ENCODE measurements around the gene ANXA5. TPM values are rescaled to one million over a fixed set of nuclear protein-coding genes. Genes with fewer than 3 reads are reported as not detected.
A peak's percentile ranks its signal among the peaks of the same experiment; 100 is the strongest.

The ANXA5 gene
- total RNA-seq (100 to 1,000 TPM in 1 of 4 donors, 10 to 100 TPM in 3; 59.1 to 149 (median 84.5) TPM), polyA plus RNA-seq (100 to 1,000 TPM; 116 to 264 (median 194) TPM)
- long read RNA-seq, donor 1, transcript ANXA5-201 (13 exons, 1,762 nt) = major isoform, 88 of 97 reads
- long read RNA-seq, donor 1, partial matches to known transcripts = 6 of 97 reads
- long read RNA-seq, donor 1, other reads (novel, unspliced or antisense) = 2 of 97 reads
- long read RNA-seq, donor 2, transcript ANXA5-201 (13 exons, 1,762 nt) = major isoform, 96 of 112 reads
- long read RNA-seq, donor 2, partial matches to known transcripts = 2 of 112 reads
- long read RNA-seq, donor 2, other reads (novel, unspliced or antisense) = 14 of 112 reads

DNA sequence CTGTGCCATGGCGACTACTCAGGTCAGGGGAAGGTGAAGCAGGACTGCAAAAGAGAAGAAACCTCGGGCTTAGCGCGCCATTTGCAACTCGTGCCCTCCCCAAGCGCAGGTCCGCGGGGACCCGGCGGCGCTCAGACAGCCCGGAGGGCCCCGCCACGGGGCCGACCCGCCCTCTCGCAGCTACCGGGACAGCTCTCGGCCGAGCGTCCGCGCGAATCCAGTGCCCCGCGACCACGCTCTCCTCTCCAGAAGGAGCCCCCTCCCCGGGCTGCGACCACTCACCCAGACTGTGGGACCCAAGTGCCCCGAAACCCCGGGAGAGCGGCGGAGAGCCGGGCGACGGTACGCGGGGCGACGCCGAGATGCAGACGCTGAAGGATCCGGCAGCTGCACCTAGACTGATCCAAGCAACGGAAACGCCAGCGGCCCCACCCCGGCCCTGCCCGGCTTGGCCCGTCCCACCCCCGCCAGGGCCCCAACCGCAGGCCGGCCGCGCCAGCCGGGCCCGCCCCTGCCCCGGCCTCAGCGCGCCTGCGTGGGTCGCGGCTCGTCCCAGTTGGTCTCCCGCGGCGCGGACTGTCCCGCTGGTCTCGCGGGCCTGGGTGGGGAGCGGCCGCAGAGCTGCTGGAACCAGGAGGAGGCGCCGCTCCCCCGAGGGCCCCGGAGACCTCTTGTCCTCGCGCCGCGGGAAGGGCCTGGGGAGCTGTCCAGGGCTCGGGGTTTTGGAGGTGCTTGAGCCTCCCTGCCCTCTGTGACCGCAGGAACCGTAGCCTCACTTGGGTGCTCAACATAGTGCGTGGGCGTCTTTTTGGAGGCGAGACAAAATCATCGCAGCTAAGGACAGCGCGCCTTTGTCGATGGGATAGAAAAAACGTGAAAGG is at the start of gene ANXA5:
ANXA5 (minus strand) TSS at position 400 of the 881 bp plus-strand sequence; CDS start at position 9, 391 bp downstream.
- TF ChIP-seq, protein P1, sequence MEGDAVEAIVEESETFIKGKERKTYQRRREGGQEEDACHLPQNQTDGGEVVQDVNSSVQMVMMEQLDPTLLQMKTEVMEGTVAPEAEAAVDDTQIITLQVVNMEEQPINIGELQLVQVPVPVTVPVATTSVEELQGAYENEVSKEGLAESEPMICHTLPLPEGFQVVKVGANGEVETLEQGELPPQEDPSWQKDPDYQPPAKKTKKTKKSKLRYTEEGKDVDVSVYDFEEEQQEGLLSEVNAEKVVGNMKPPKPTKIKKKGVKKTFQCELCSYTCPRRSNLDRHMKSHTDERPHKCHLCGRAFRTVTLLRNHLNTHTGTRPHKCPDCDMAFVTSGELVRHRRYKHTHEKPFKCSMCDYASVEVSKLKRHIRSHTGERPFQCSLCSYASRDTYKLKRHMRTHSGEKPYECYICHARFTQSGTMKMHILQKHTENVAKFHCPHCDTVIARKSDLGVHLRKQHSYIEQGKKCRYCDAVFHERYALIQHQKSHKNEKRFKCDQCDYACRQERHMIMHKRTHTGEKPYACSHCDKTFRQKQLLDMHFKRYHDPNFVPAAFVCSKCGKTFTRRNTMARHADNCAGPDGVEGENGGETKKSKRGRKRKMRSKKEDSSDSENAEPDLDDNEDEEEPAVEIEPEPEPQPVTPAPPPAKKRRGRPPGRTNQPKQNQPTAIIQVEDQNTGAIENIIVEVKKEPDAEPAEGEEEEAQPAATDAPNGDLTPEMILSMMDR (IDR thresholded peaks at IDR 0.05) = peak; percentile 39
- peak within 1 kb of the TSS; percentile 96 for H3K4me3 ChIP-seq
- H3K9me3 ChIP-seq = no peaks in the 10 kb centered on the region
- peaks cover 35% of the 10 kb centered on the region for H3K4me1 ChIP-seq
- intact Hi-C loops (cut with DNase I) = loop anchor here in 1 of 2 donors (2.0 to 5.0 kb wide), 2 partner anchors 30 to 105 kb away; partner anchors contain the start of gene EXOSC9
- H3K27ac ChIP-seq = peak within 1 kb of the TSS; percentile 97
- DNase-seq (peak; percentile 92 to 96), ATAC-seq (peak; percentile 95 to 98 (median 97))
- 0 to 1% (median 1%) methylated on average over 65 to 91 of the region's 91 CpGs for WGBS, 3 donors
- no peaks in the 10 kb centered on the region for H3K27me3 ChIP-seq (ENCODE audit: insufficient read depth in 3 of 3, low read length in 2 of 3)
- no peaks in the 10 kb centered on the region for H3K36me3 ChIP-seq (ENCODE audit: insufficient read depth in 1 of 2, low read depth in 1 of 2)

DNA sequence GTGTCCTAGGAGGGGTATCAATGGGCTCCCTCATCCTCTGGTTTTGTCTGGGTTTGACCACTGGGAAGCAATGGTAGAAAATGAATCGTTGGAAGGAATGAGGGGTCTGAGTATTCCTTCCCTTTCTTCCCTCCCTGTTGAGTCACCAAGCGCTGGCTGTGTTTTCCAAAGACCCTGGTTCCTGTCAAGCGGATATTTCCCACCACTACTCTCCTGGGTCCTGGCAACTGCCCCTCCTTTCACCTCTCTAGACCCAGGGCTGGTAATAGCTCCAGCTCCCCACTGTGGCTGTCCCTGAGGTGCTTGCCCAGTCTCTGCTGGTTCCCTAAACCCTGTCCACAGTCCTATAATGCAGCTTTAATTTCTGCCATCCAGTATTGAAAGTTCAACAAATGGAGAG is 46.0 kb upstream of the ANXA5 start:
- intact Hi-C loops (cut with DNase I) = no loop called here
- WGBS, 3 donors = 50 to 80% (median 61%) methylated on average over 3 of the region's 3 CpGs
- ATAC-seq (no peak), DNase-seq (no peak)
- Histone ChIP-seq H3K27ac (no peak overlapping the region), H3K4me1 (no peaks in the 10 kb centered on the region), H3K9me3 (no peaks in the 10 kb centered on the region), H3K36me3 (ENCODE audit: insufficient read depth in 1 of 2, low read depth in 1 of 2) (no peaks in the 10 kb centered on the region), H3K4me3 (no peak overlapping the region), H3K27me3 (ENCODE audit: insufficient read depth in 3 of 3, low read length in 2 of 3) (peaks cover 0 to 3% (median 0%) of the 10 kb centered on the region in 3 donors)
- TF ChIP-seq, protein P1 (IDR thresholded peaks at IDR 0.05) = no peak

DNA sequence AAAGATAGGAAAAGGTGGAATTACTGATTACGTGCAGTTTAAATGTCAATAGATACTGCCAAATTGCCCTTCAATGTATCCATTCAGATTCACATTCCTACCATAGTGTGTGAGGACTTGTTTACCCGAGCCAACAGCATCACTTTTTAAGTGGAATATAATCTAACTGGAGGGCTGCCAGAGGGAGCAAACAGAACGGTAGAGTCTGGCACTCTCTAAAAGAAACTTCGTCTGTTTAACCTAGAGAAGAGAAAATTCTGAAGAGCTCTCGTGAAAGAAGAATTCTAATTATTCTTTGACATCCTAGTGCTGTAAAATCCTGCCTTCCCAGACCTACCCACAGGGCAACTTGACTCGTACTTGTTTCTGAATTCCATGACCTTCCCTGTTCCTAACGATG is 45.0 kb upstream of the ANXA5 start:
- Histone ChIP-seq H3K4me3 (no peak overlapping the region), H3K27ac (no peak overlapping the region), H3K4me1 (no peaks in the 10 kb centered on the region), H3K9me3 (no peaks in the 10 kb centered on the region), H3K36me3 (ENCODE audit: insufficient read depth in 1 of 2, low read depth in 1 of 2) (no peaks in the 10 kb centered on the region), H3K27me3 (ENCODE audit: insufficient read depth in 3 of 3, low read length in 2 of 3) (peaks cover 0 to 3% (median 0%) of the 10 kb centered on the region in 3 donors)
- no peak for DNase-seq
- TF ChIP-seq, protein P1 (IDR thresholded peaks at IDR 0.05) = no peak
- no peak for ATAC-seq
- 23 to 36% (median 26%) methylated on average over 7 of the region's 7 CpGs for WGBS, 3 donors
- intact Hi-C loops (cut with DNase I) = no loop called here

DNA sequence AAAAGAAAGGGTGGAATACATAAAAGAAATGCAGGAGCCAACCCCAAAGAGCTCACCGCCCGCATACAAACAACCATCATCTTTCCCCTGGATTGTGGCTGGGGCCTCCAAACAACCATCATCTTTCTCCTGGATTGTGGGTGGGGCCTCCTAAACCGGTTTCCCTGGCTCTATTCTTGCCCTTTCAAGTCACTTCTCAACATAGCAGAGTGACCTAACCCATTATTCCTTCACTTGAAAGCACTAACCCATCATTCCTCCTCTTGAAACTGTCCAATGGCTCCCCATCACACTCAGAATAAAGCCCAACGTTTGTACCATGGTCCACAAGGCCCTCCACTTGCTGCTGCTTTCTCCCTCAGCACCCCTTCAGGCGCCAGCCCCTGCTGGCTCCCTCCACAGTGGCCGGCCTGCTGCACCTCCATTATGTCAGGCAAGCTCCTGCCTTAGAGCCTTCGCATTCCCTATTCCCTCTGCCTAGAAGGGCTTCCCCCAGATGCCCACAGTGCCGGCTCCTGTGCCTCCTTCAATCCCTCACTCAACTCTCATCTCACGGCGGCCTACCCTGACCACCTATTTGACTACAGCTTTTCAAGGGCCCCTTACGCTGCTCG is 44.1 kb upstream of the ANXA5 start:
- Histone ChIP-seq H3K9me3 (no peaks in the 10 kb centered on the region), H3K27me3 (ENCODE audit: insufficient read depth in 3 of 3, low read length in 2 of 3) (peaks cover 0 to 3% (median 0%) of the 10 kb centered on the region in 3 donors), H3K4me3 (no peak overlapping the region), H3K36me3 (ENCODE audit: insufficient read depth in 1 of 2, low read depth in 1 of 2) (no peaks in the 10 kb centered on the region), H3K27ac (no peak overlapping the region), H3K4me1 (no peaks in the 10 kb centered on the region)
- DNase-seq = no peak
- intact Hi-C loops (cut with DNase I) = no loop called here
- TF ChIP-seq, protein P1 (IDR thresholded peaks at IDR 0.05) = no peak
- 74 to 79% (median 77%) methylated on average over 12 of the region's 12 CpGs for WGBS, 3 donors
- ATAC-seq = no peak

Data from psoas muscle (tissue), 8 donors.